SIG-M5 treated with dmso at 0.1 percent for 504 hours (cell line): ENCODE results near the gene NAA35.
"Not testable (repeated sequence)": the region's sequence is repeated elsewhere in the genome, so short reads cannot be mapped to it uniquely, and the experiment has no call there.

Source experiments
- DNase-seq: peaks from one replicate; lab custom pipeline; 2025; ENCODE audit not compliant: unreplicated experiment; lab: John Stamatoyannopoulos, UW

NAA35 gene

GRCh38 chr9:85943757-85944430 lies 2.9 kb downstream of the NAA35 start:
- DNase-seq, result no peak

GRCh38 chr9:85944672-85945071 lies 3.7 kb downstream of the NAA35 start:
- DNase-seq, result no peak

GRCh38 chr9:85949586-85950335 lies 8.8 kb downstream of the NAA35 start:
- no peak for DNase-seq

GRCh38 chr9:85959955-85960354 lies 19.0 kb downstream of the NAA35 start:
- DNase-seq, result no peak

GRCh38 chr9:85960688-85961093 lies 19.7 kb downstream of the NAA35 start:
- DNase-seq, result no peak

- no peak for DNase-seq
Measured at GRCh38 chr9:85964526-85964925, 23.6 kb downstream of the NAA35 start.

- no peak for DNase-seq
Measured at GRCh38 chr9:85964949-85965348, 24.0 kb downstream of the NAA35 start.

GRCh38 chr9:85969727-85970126 lies 28.8 kb downstream of the NAA35 start:
- DNase-seq, result no peak

GRCh38 chr9:85971731-85972130 lies 30.8 kb downstream of the NAA35 start:
- no peak for DNase-seq

- no peak for DNase-seq
Measured at GRCh38 chr9:85973238-85973637, 32.3 kb downstream of the NAA35 start.

- not testable (repeated sequence) for DNase-seq
Measured at GRCh38 chr9:85974055-85974547, 33.2 kb downstream of the NAA35 start.

GRCh38 chr9:85978496-85978895 lies 37.5 kb downstream of the NAA35 start:
- no peak for DNase-seq

- DNase-seq, result no peak
Measured at GRCh38 chr9:85981369-85981768, 40.4 kb downstream of the NAA35 start.

GRCh38 chr9:85984457-85984856 lies 43.5 kb downstream of the NAA35 start:
- no peak for DNase-seq

GRCh38 chr9:85987236-85987635 lies 46.3 kb downstream of the NAA35 start:
- DNase-seq, result no peak

- no peak for DNase-seq
Measured at GRCh38 chr9:85994191-85994590, 53.2 kb downstream of the NAA35 start.

- no peak for DNase-seq
Measured at GRCh38 chr9:85995097-85995496, 54.2 kb downstream of the NAA35 start.

GRCh38 chr9:85995599-85995998 lies 54.7 kb downstream of the NAA35 start:
- no peak for DNase-seq

- no peak for DNase-seq
Measured at GRCh38 chr9:86005253-86005775, 64.4 kb downstream of the NAA35 start.

- no peak for DNase-seq
Measured at GRCh38 chr9:86009133-86009532, 68.2 kb downstream of the NAA35 start.

- no peak for DNase-seq
Measured at GRCh38 chr9:86020731-86021130, 79.8 kb downstream of the NAA35 start.

- no peak for DNase-seq
Measured at GRCh38 chr9:86021166-86021565, 80.2 kb downstream of the NAA35 start.
